Suprapubic skin (tissue), 4 donors: Measurements from ENCODE around the gene MAP3K20.

Experiments
- CTCF ChIP-seq, 2 donors: fragments of 200-600 bp in 1 of 2; fragments of 450-650 bp in 1 of 2; sonication (generic) in 1 of 2; IDR thresholded peaks; one replicate each; pipeline ENCODE4 v1.5.1; 2016 to 2019; ENCODE audit warnings: antibody characterized with exemption in 2 of 2, mild to moderate bottlenecking in 1 of 2, moderate library complexity in 1 of 2
- EP300 ChIP-seq: sonication (generic); formaldehyde crosslinking; IDR thresholded peaks from one replicate; pipeline ENCODE4 v1.6.1; 2017; ENCODE audit warnings: antibody characterized with exemption
- POLR2A ChIP-seq, 2 donors: fragments of 450-650 bp; IDR thresholded peaks; one replicate each; pipeline ENCODE4 v1.6.1; 2017; ENCODE audit warnings: antibody characterized with exemption in 2 of 2, mild to moderate bottlenecking in 2 of 2, moderate library complexity in 2 of 2
- POLR2AphosphoS5 ChIP-seq, 3 donors: sonication (generic); formaldehyde crosslinking; IDR thresholded peaks; one replicate each; pipeline ENCODE4 v1.6.1; 2017; ENCODE audit warnings: antibody characterized with exemption in 3 of 3

- TF ChIP-seq CTCF (IDR thresholded peaks at IDR 0.05) = no peak
- TF ChIP-seq POLR2A (IDR thresholded peaks at IDR 0.05) = no peak
- TF ChIP-seq POLR2AphosphoS5 (IDR thresholded peaks at IDR 0.05) = no peak
- no peak for TF ChIP-seq EP300
Measured at GRCh38 chr2:173032032-173032431, 43.6 kb upstream of the MAP3K20 start.
